Hepatocyte (in vitro differentiated cells): ENCODE data around the gene EYS. TPM values are rescaled to one million over a fixed set of nuclear protein-coding genes. Genes with fewer than 3 reads are reported as not detected.
A peak's percentile ranks its signal among the peaks of the same experiment; 100 is the strongest.

Source experiments
- DNase-seq: peaks from one replicate; pipeline ENCODE4 v3.0.0-alpha.2; 2016; ENCODE audit warnings: low spot score
- H2AFZ ChIP-seq: fragments of 200-600 bp; sonication (generic); 2 replicates; pipeline ENCODE4 v1.6.0; 2016; ENCODE audit warnings: antibody characterized with exemption, mild to moderate bottlenecking
- H3K27ac ChIP-seq: fragments of 200-600 bp; sonication (generic); 2 replicates; pipeline ENCODE4 v1.5.1; 2016; ENCODE audit warnings: mild to moderate bottlenecking
- H3K27me3 ChIP-seq: fragments of 200-600 bp; sonication (generic); 2 replicates; pipeline ENCODE4 v1.6.1; 2016
- H3K36me3 ChIP-seq: fragments of 200-600 bp; sonication (generic); replicated peaks from 2 replicates; pipeline ENCODE4 v1.5.1; 2016; ENCODE audit warnings: low read depth; ENCODE audit not compliant: insufficient read depth
- H3K4me1 ChIP-seq: fragments of 200-600 bp; sonication (generic); 2 replicates; pipeline ENCODE4 v1.5.1; 2016; ENCODE audit warnings: mild to moderate bottlenecking, moderate library complexity; ENCODE audit not compliant: insufficient read depth
- H3K4me2 ChIP-seq: fragments of 200-600 bp; sonication (generic); 2 replicates; pipeline ENCODE4 v1.6.0; 2016
- H3K4me3 ChIP-seq: fragments of 200-600 bp; sonication (generic); 2 replicates; pipeline ENCODE4 v1.5.1; 2016; ENCODE audit warnings: mild to moderate bottlenecking
- H3K79me2 ChIP-seq: fragments of 200-600 bp; sonication (generic); 2 replicates; pipeline ENCODE4 v1.6.0; 2017; ENCODE audit warnings: mild to moderate bottlenecking
- H3K9me2 ChIP-seq: fragments of 200-600 bp; sonication (generic); replicated peaks from 2 replicates; pipeline ENCODE4 v1.6.0; 2017; ENCODE audit warnings: mild to moderate bottlenecking; ENCODE audit not compliant: insufficient read depth
- H3K9me3 ChIP-seq: fragments of 200-600 bp; sonication (generic); 2 replicates; pipeline ENCODE4 v1.5.1; 2016; ENCODE audit warnings: low read depth, mild to moderate bottlenecking
- H4K20me1 ChIP-seq: fragments of 200-600 bp; sonication (generic); 2 replicates; pipeline ENCODE4 v1.6.0; 2016; ENCODE audit warnings: mild to moderate bottlenecking; ENCODE audit not compliant: insufficient read depth, poor library complexity, severe bottlenecking
- CTCF ChIP-seq: fragments of 200-600 bp; sonication (generic); IDR thresholded peaks from 2 replicates; pipeline ENCODE4 v1.5.1; 2016; ENCODE audit warnings: antibody characterized with exemption, mild to moderate bottlenecking; ENCODE audit not compliant: poor library complexity
- EZH2 ChIP-seq: fragments of 200-600 bp; sonication (generic); IDR thresholded peaks from 2 replicates; pipeline ENCODE4 v1.6.1; 2016; ENCODE audit warnings: antibody characterized with exemption, mild to moderate bottlenecking, borderline replicate concordance
- EZH2phosphoT487 ChIP-seq: fragments of 200-600 bp; sonication (generic); IDR thresholded peaks from one replicate; pipeline ENCODE4 v1.6.1; 2018; ENCODE audit warnings: antibody characterized with exemption, mild to moderate bottlenecking, low read depth, moderate library complexity; ENCODE audit not compliant: unreplicated experiment, severe bottlenecking
- whole genome bisulfite sequencing: methylation state at CpG from one replicate; pipeline ENCODE4 v1.1.6; 2016; ENCODE audit warnings: low lambda C conversion rate; ENCODE audit errors: missing lambda C conversion rate; 5-methylcytosine and 5-hydroxymethylcytosine counted together
- polyA plus RNA-seq: library from polyadenylated mRNA; unstranded; fragments of >200 nt; fragmentation: Nextera tagmentation; extraction: Ambion mirVana; gene quantifications from 2 replicates; pipeline ENCODE4 v1.2.1, GENCODE V29; 2016
- total RNA-seq: library from RNA; depleted of rRNA; stranded (reverse); fragments of >200 nt; gene quantifications from 2 replicates; pipeline ENCODE4 v1.2.3, GENCODE V29; 2014

Gene EYS
- total and polyA plus RNA-seq, 2 experiments from 2014 or later, result 0.57 to 0.68 TPM

- DNase-seq, result no peak
- no peaks in the 10 kb centered on the region for H3K36me3 ChIP-seq
- no peaks in the 10 kb centered on the region for H3K9me2 ChIP-seq
- no peak for TF ChIP-seq EZH2
- no peak for TF ChIP-seq CTCF
- TF ChIP-seq EZH2phosphoT487, result no peak
- H3K4me1 ChIP-seq, result no peaks in the 10 kb centered on the region
- peak overlapping the region; percentile 61 for H3K27ac ChIP-seq
- no peaks in the 10 kb centered on the region for H4K20me1 ChIP-seq
- 62% methylated on average over 8 of the region's 8 CpGs for WGBS
- H3K27me3 ChIP-seq, result no peaks in the 10 kb centered on the region
- H3K4me3 ChIP-seq, result no peak overlapping the region
- no peak overlapping the region for H2AFZ ChIP-seq
- H3K4me2 ChIP-seq, result no peak overlapping the region
- no peaks in the 10 kb centered on the region for H3K9me3 ChIP-seq
- H3K79me2 ChIP-seq, result no peaks in the 10 kb centered on the region
Measured at GRCh38 chr6:64335195-64335594, 1371.8 kb downstream of the EYS start.

GRCh38 chr6:64334636-64335035 is 1372.4 kb downstream of the EYS start:
- Histone ChIP-seq H3K4me1 (no peaks in the 10 kb centered on the region), H3K27ac (no peak overlapping the region), H3K79me2 (no peaks in the 10 kb centered on the region), H3K36me3 (no peaks in the 10 kb centered on the region), H2AFZ (no peak overlapping the region), H3K4me3 (no peak overlapping the region), H3K27me3 (no peaks in the 10 kb centered on the region), H3K9me3 (no peaks in the 10 kb centered on the region), H4K20me1 (no peaks in the 10 kb centered on the region), H3K4me2 (no peak overlapping the region), H3K9me2 (no peaks in the 10 kb centered on the region)
- TF ChIP-seq EZH2 (no peak), CTCF (no peak), EZH2phosphoT487 (no peak)
- no peak for DNase-seq
- 86% methylated on average over 1 of the region's 1 CpG for WGBS

GRCh38 chr6:64330694-64331307 is 1376.2 kb downstream of the EYS start:
- H3K9me3 ChIP-seq, result no peaks in the 10 kb centered on the region
- H3K4me3 ChIP-seq, result no peak overlapping the region
- H3K4me2 ChIP-seq, result no peak overlapping the region
- peak; percentile 85 for DNase-seq
- H3K4me1 ChIP-seq, result no peaks in the 10 kb centered on the region
- 37% methylated on average over 5 of the region's 5 CpGs for WGBS
- no peaks in the 10 kb centered on the region for H4K20me1 ChIP-seq
- no peak overlapping the region for H3K27ac ChIP-seq
- TF ChIP-seq CTCF (peak; percentile 65), EZH2 (no peak)
- no peaks in the 10 kb centered on the region for H3K27me3 ChIP-seq
- H2AFZ ChIP-seq, result no peak overlapping the region
- no peaks in the 10 kb centered on the region for H3K9me2 ChIP-seq
- no peaks in the 10 kb centered on the region for H3K36me3 ChIP-seq
- no peaks in the 10 kb centered on the region for H3K79me2 ChIP-seq
